Measurements from ENCODE around the gene RIN3. TPM values are rescaled to one million over a fixed set of nuclear protein-coding genes. Genes with fewer than 3 reads are reported as not detected.

Gene RIN3
- polyA plus RNA-seq, 3 donors = 42.8 to 144 (median 54.6) TPM

GRCh38 chr14:92563359-92563758 is 49.8 kb downstream of the RIN3 start:
- H3K9me3 ChIP-seq (replicated peaks in 1 of 2; ENCODE audit: control insufficient read depth in 1 of 2, insufficient read depth in 1 of 2, low read length in 2 of 2) = peaks cover 0 to 16% of the 10 kb centered on the region in 2 donors
- H3K27me3 ChIP-seq (ENCODE audit: control insufficient read depth in 2 of 2, insufficient read depth in 2 of 2, low read length in 2 of 2) = no peaks in the 10 kb centered on the region
- peaks cover 95% of the 10 kb centered on the region for H4K20me1 ChIP-seq (ENCODE audit: insufficient read depth, low read length)
- peaks cover 61 to 79% of the 10 kb centered on the region in 2 donors for H3K36me3 ChIP-seq (replicated peaks in 1 of 2; ENCODE audit: control insufficient read depth in 1 of 2, insufficient read depth in 2 of 2, low read length in 2 of 2)
- DNase-seq = peak; percentile 59 to 73 (median 68)
- no CpG with 5 or more reads among the region's 1 CpG for WGBS (ENCODE audit: insufficient coverage)
- Mint-ChIP-seq H3K27ac (peak overlapping the region; percentile 58 to 90 (median 82)), H3K4me3 (no peak overlapping the region), H3K4me1 (peaks cover 38% of the 10 kb centered on the region), H3K9me3 (peaks cover 0 to 11% (median 5%) of the 10 kb centered on the region in 7 donors), H3K27me3 (ENCODE audit: low read depth in 3 of 3) (peaks cover 0 to 5% (median 0%) of the 10 kb centered on the region in 3 donors), H3K36me3 (peaks cover 77 to 86% of the 10 kb centered on the region in 2 donors)
- H3K4me1 ChIP-seq (ENCODE audit: control insufficient read depth in 1 of 2, insufficient read depth in 2 of 2, low read length in 2 of 2) = peaks cover 31 to 38% of the 10 kb centered on the region in 2 donors
- no peak for TF ChIP-seq CTCF (IDR thresholded peaks at IDR 0.05)
- H3K4me2 ChIP-seq (replicated peaks; ENCODE audit: extremely low read depth, low read length, poor library complexity, severe bottlenecking) = no peak overlapping the region
- no peak overlapping the region for H2AFZ ChIP-seq (ENCODE audit: insufficient read depth, low read depth, low read length, poor library complexity, severe bottlenecking)
- H3K79me2 ChIP-seq (ENCODE audit: insufficient read depth, low read length) = peaks cover 10% of the 10 kb centered on the region
- H3K4me3 ChIP-seq (replicated peaks in 1 of 3; ENCODE audit: low read depth in 2 of 3, low read length in 3 of 3) = no peak overlapping the region
- H3K9ac ChIP-seq (ENCODE audit: insufficient read depth, low read length, poor library complexity, severe bottlenecking) = no peak overlapping the region
- intact Hi-C loops (cut with micrococcal nuclease) = loop anchor here in 1 of 2 donors (1.0 kb wide), 1 partner anchor 43 kb away; no protein-coding TSS in a partner anchor
- peak overlapping the region; percentile 34 to 71 for H3K27ac ChIP-seq (ENCODE audit: low read depth in 1 of 2, low read length in 2 of 2)

GRCh38 chr14:92563765-92564285 is 50.2 kb downstream of the RIN3 start:
- peaks cover 38% of the 10 kb centered on the region for H3K4me1 Mint-ChIP-seq
- Histone ChIP-seq H3K79me2 (ENCODE audit: insufficient read depth, low read length) (peaks cover 10% of the 10 kb centered on the region), H3K4me2 (replicated peaks; ENCODE audit: extremely low read depth, low read length, poor library complexity, severe bottlenecking) (peak overlapping the region; percentile 32), H3K36me3 (replicated peaks in 1 of 2; ENCODE audit: control insufficient read depth in 1 of 2, insufficient read depth in 2 of 2, low read length in 2 of 2) (peaks cover 62 to 79% of the 10 kb centered on the region in 2 donors), H3K27me3 (ENCODE audit: control insufficient read depth in 2 of 2, insufficient read depth in 2 of 2, low read length in 2 of 2) (no peaks in the 10 kb centered on the region), H3K27ac (ENCODE audit: low read depth in 1 of 2, low read length in 2 of 2) (peak overlapping the region; percentile 44 to 71), H3K4me1 (ENCODE audit: control insufficient read depth in 1 of 2, insufficient read depth in 2 of 2, low read length in 2 of 2) (peaks cover 31 to 38% of the 10 kb centered on the region in 2 donors), H3K9me3 (replicated peaks in 1 of 2; ENCODE audit: control insufficient read depth in 1 of 2, insufficient read depth in 1 of 2, low read length in 2 of 2) (peaks cover 0 to 16% of the 10 kb centered on the region in 2 donors), H2AFZ (ENCODE audit: insufficient read depth, low read depth, low read length, poor library complexity, severe bottlenecking) (no peak overlapping the region), H4K20me1 (ENCODE audit: insufficient read depth, low read length) (peaks cover 95% of the 10 kb centered on the region), H3K4me3 (replicated peaks in 1 of 3; ENCODE audit: low read depth in 2 of 3, low read length in 3 of 3) (peak overlapping the region in 1 of 3 experiments; percentile 34), H3K9ac (ENCODE audit: insufficient read depth, low read length, poor library complexity, severe bottlenecking) (no peak overlapping the region)
- no peak for DNase-seq
- H3K27me3 Mint-ChIP-seq (ENCODE audit: low read depth in 3 of 3) = peaks cover 0 to 3% (median 0%) of the 10 kb centered on the region in 3 donors
- no peak for TF ChIP-seq CTCF (IDR thresholded peaks at IDR 0.05)
- peaks cover 77 to 86% of the 10 kb centered on the region in 2 donors for H3K36me3 Mint-ChIP-seq
- H3K9me3 Mint-ChIP-seq = peaks cover 0 to 11% (median 5%) of the 10 kb centered on the region in 7 donors
- intact Hi-C loops (cut with micrococcal nuclease) = loop anchor here in 1 of 2 donors (1.0 kb wide), 1 partner anchor 44 kb away; no protein-coding TSS in a partner anchor
- peak overlapping the region in 1 of 2 donors; percentile 34 for H3K4me3 Mint-ChIP-seq
- H3K27ac Mint-ChIP-seq = peak overlapping the region; percentile 77 to 94 (median 86)
- no CpG with 5 or more reads among the region's 1 CpG for WGBS (ENCODE audit: insufficient coverage)
